8988T (cell line): ENCODE data around the gene ZNF784.
A peak's percentile ranks its signal among the peaks of the same experiment; 100 is the strongest.
"Not testable (repeated sequence)": the region's sequence is repeated elsewhere in the genome, so short reads cannot be mapped to it uniquely, and the experiment has no call there.

Source experiments
- DNase-seq: peaks from one replicate; pipeline ENCODE4 v3.0.0; 2011

ZNF784 gene

GRCh38 chr19:55599842-55600661 is 24.3 kb downstream of the ZNF784 start, which contains the start of gene ZNF524:
TSS of gene ZNF524 (plus strand) at chr19:55600288. CDS start at chr19:55602113, 1,825 bp downstream.
- peak; percentile 76 for DNase-seq

- peak; percentile 78 for DNase-seq
These were observed 24.9 kb downstream of the ZNF784 start, which contains the start of gene FIZ1 for GRCh38 chr19:55599468-55599841. TSS of gene FIZ1 (minus strand) at chr19:55599517. CDS start at chr19:55597865, 1,652 bp downstream.

- DNase-seq = peak; percentile 64
These were observed 25.5 kb downstream of the ZNF784 start for GRCh38 chr19:55598719-55599467.

GRCh38 chr19:55598034-55598433 is 26.3 kb downstream of the ZNF784 start:
- no peak for DNase-seq

GRCh38 chr19:55597501-55597921 is 26.9 kb downstream of the ZNF784 start:
- no peak for DNase-seq

GRCh38 chr19:55596304-55596703 is 28.1 kb downstream of the ZNF784 start:
- DNase-seq = no peak

GRCh38 chr19:55594996-55595545 is 29.3 kb downstream of the ZNF784 start:
- no peak for DNase-seq

- no peak for DNase-seq
These were observed 31.1 kb downstream of the ZNF784 start for GRCh38 chr19:55593096-55593772.

GRCh38 chr19:55592391-55593090 is 31.8 kb downstream of the ZNF784 start:
- DNase-seq = no peak

GRCh38 chr19:55591555-55591954 is 32.8 kb downstream of the ZNF784 start:
- DNase-seq = no peak

- no peak for DNase-seq
These were observed 33.7 kb downstream of the ZNF784 start for GRCh38 chr19:55590617-55591016.

- DNase-seq = no peak
These were observed 34.3 kb downstream of the ZNF784 start for GRCh38 chr19:55590109-55590508.

- no peak for DNase-seq
These were observed 35.6 kb downstream of the ZNF784 start for GRCh38 chr19:55588738-55589137.

- DNase-seq = peak; percentile 77
These were observed 37.2 kb downstream of the ZNF784 start for GRCh38 chr19:55586976-55587668.

GRCh38 chr19:55585658-55586339 is 38.6 kb downstream of the ZNF784 start:
- no peak for DNase-seq

- no peak for DNase-seq
These were observed 39.5 kb downstream of the ZNF784 start for GRCh38 chr19:55584871-55585270.

GRCh38 chr19:55583897-55584296 is 40.5 kb downstream of the ZNF784 start:
- DNase-seq = not testable (repeated sequence)

- DNase-seq = not testable (repeated sequence)
These were observed 42.1 kb downstream of the ZNF784 start for GRCh38 chr19:55582284-55582683.

- no peak for DNase-seq
These were observed 42.5 kb downstream of the ZNF784 start for GRCh38 chr19:55581823-55582223.

- DNase-seq = no peak
These were observed 43.1 kb downstream of the ZNF784 start for GRCh38 chr19:55581145-55581822.
